Colonic mucosa (tissue), 4 donors: ENCODE results near the gene AOPEP. TPM values are rescaled to one million over a fixed set of nuclear protein-coding genes. Genes with fewer than 3 reads are reported as not detected.

ENCODE experiments used
- DNase-seq: peaks from one replicate; pipeline ENCODE4 v3.0.0-alpha.2; 2020
- H3K27ac ChIP-seq: fragments of 200-600 bp; one replicate; pipeline ENCODE4 v1.8.0; 2021
- H3K27me3 ChIP-seq: fragments of 200-600 bp; one replicate; pipeline ENCODE4 v1.8.0; 2021
- H3K36me3 ChIP-seq: fragments of 200-600 bp; one replicate; pipeline ENCODE4 v1.8.0; 2021
- H3K4me1 ChIP-seq: fragments of 200-600 bp; one replicate; pipeline ENCODE4 v1.8.0; 2021; ENCODE audit warnings: mild to moderate bottlenecking
- H3K4me3 ChIP-seq: fragments of 200-600 bp; one replicate; pipeline ENCODE4 v1.8.0; 2021
- H3K9ac ChIP-seq, 2 donors: one replicate each; pipeline ENCODE4 v1.7.0; 2013; ENCODE audit warnings: control low read depth in 2 of 2, low read depth in 2 of 2, low read length in 2 of 2
- H3K9me3 ChIP-seq: fragments of 200-600 bp; one replicate; pipeline ENCODE4 v1.8.0; 2021
- intact Hi-C: fragments of 100-400 bp; cut with DNase I; formaldehyde crosslinking; loops from one replicate; pipeline ENCODE4 v1.14.1; 2022
- total RNA-seq, 2 donors: library from RNA; stranded (reverse); fragmentation: NEBNext Ultra II Directional in 1 of 2; extraction: Animal tissue kit (Norgen Biotek cat#: 25700) in 1 of 2; gene quantifications; one replicate each; pipeline ENCODE4 v1.2.1, GENCODE V29; 2021
- TF ChIP-seq, protein P1 (sequence below): fragments of 200-600 bp; IDR thresholded peaks from one replicate; pipeline ENCODE4 v1.8.0; 2022; ENCODE audit warnings: antibody characterized with exemption, mild to moderate bottlenecking
- donor health status: healthy.
- donor health status: DM: no; HTN: no; CAD: no.
- donor health status: DM: no; HTN: no; CAD: no.

Gene AOPEP
- total RNA-seq, 2 donors from 2014 or later = 38.4 to 43.2 TPM

DNA sequence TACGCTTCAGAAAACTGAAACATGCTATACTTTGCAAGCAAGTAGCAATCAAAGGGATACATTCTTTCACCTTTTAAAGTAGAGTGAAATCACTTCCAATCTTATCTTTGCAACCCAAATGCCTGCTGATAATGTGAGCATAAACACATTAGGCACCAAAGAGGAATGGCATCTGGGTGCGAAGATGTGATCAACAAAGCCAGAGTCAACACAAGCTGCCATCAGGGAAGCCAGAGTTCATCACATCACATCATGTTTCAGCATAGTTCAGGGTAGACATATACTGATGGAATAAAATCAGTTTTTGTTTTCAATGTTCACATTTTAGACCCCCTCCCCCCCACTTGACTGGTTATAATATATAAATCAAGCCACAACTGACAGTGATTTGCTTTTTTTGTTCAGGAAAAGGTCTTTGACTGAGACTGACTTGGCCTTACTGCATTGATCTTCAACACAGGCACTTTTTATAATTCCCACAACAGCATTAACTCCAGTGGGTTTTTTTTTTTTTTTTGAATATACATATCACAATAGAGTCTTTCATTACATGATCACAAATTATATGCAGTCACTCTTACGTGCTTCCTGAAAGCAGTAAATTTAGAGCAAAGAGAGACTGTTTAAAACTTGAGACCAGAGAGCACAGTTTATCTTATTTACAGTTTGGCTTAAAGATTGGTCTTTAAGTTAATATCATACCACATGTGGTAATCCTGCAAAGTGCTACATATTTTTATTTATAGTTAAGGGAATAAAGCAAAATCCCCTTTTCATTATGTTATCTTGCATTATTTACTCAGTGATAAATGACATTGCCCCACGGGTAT is 20.3 kb downstream of the AOPEP start:
- intact Hi-C loops = no loop called here
- no peak overlapping the region for H3K4me3 ChIP-seq
- no peaks in the 10 kb centered on the region for H3K9me3 ChIP-seq
- TF ChIP-seq, protein P1, sequence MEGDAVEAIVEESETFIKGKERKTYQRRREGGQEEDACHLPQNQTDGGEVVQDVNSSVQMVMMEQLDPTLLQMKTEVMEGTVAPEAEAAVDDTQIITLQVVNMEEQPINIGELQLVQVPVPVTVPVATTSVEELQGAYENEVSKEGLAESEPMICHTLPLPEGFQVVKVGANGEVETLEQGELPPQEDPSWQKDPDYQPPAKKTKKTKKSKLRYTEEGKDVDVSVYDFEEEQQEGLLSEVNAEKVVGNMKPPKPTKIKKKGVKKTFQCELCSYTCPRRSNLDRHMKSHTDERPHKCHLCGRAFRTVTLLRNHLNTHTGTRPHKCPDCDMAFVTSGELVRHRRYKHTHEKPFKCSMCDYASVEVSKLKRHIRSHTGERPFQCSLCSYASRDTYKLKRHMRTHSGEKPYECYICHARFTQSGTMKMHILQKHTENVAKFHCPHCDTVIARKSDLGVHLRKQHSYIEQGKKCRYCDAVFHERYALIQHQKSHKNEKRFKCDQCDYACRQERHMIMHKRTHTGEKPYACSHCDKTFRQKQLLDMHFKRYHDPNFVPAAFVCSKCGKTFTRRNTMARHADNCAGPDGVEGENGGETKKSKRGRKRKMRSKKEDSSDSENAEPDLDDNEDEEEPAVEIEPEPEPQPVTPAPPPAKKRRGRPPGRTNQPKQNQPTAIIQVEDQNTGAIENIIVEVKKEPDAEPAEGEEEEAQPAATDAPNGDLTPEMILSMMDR = no peak
- no peaks in the 10 kb centered on the region for H3K4me1 ChIP-seq
- no peaks in the 10 kb centered on the region for H3K27me3 ChIP-seq
- no peaks in the 10 kb centered on the region for H3K36me3 ChIP-seq
- H3K9ac ChIP-seq = no peak overlapping the region
- DNase-seq = no peak
- no peak overlapping the region for H3K27ac ChIP-seq

- intact Hi-C loops = no loop called here
- H3K4me3 ChIP-seq = no peak overlapping the region
- H3K9ac ChIP-seq = no peak overlapping the region
- no peaks in the 10 kb centered on the region for H3K36me3 ChIP-seq
- no peaks in the 10 kb centered on the region for H3K27me3 ChIP-seq
- DNase-seq = no peak
- TF ChIP-seq, protein P1 = no peak
- H3K4me1 ChIP-seq = no peaks in the 10 kb centered on the region
- no peak overlapping the region for H3K27ac ChIP-seq
- no peaks in the 10 kb centered on the region for H3K9me3 ChIP-seq
Observed at GRCh38 chr9:94754976-94755475, 28.5 kb downstream of the AOPEP start.

GRCh38 chr9:94757158-94757557 is 30.7 kb downstream of the AOPEP start:
- H3K27me3 ChIP-seq = no peaks in the 10 kb centered on the region
- no peak overlapping the region for H3K4me3 ChIP-seq
- no peaks in the 10 kb centered on the region for H3K36me3 ChIP-seq
- H3K9me3 ChIP-seq = no peaks in the 10 kb centered on the region
- intact Hi-C loops = no loop called here
- H3K4me1 ChIP-seq = no peaks in the 10 kb centered on the region
- TF ChIP-seq, protein P1 = no peak
- H3K27ac ChIP-seq = no peak overlapping the region
- DNase-seq = no peak
- H3K9ac ChIP-seq = no peak overlapping the region

GRCh38 chr9:94758031-94758430 is 31.5 kb downstream of the AOPEP start:
- no peak overlapping the region for H3K9ac ChIP-seq
- intact Hi-C loops = no loop called here
- DNase-seq = no peak
- TF ChIP-seq, protein P1 = no peak
- no peaks in the 10 kb centered on the region for H3K36me3 ChIP-seq
- no peak overlapping the region for H3K27ac ChIP-seq
- H3K27me3 ChIP-seq = no peaks in the 10 kb centered on the region
- H3K9me3 ChIP-seq = no peaks in the 10 kb centered on the region
- no peaks in the 10 kb centered on the region for H3K4me1 ChIP-seq
- no peak overlapping the region for H3K4me3 ChIP-seq

DNA sequence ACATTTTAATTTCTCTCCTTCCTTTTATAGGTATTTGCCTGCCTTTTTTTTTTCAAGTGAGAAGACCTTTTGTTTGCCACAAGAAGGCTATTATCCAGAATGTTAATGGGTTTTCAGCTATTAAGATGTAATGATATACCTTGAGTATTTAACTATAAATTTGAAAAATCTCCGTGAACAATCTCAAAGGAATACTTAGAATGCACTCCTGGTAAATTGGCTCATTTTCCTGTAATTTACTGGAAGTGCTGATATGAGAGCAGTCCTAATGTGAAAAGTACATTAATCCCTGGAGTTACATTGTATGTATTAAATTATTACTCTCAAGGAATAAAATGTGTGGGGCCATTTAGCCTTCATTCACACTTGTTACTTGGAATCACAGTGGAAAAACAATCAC is 32.4 kb downstream of the AOPEP start:
- H3K36me3 ChIP-seq = no peaks in the 10 kb centered on the region
- H3K9me3 ChIP-seq = no peaks in the 10 kb centered on the region
- H3K9ac ChIP-seq = no peak overlapping the region
- no peak for DNase-seq
- TF ChIP-seq, protein P1 = no peak
- no peaks in the 10 kb centered on the region for H3K4me1 ChIP-seq
- intact Hi-C loops = no loop called here
- no peak overlapping the region for H3K4me3 ChIP-seq
- no peak overlapping the region for H3K27ac ChIP-seq
- H3K27me3 ChIP-seq = no peaks in the 10 kb centered on the region
